ENCODE measurements around the gene CDK5. TPM values are rescaled to one million over a fixed set of nuclear protein-coding genes. Genes with fewer than 3 reads are reported as not detected.

The CDK5 gene
- polyA plus RNA-seq, 1 donor (not counting 4 experiments of a cell fraction or from before 2014, with no cell fraction given): 19.3 TPM

GRCh38 chr7:151103973-151104372, 46.3 kb upstream of the CDK5 start:
- no peaks in the 10 kb centered on the region for H3K4me1 ChIP-seq (ENCODE audit: control insufficient read depth, extremely low read depth, insufficient read depth, low read length)
- no peaks in the 10 kb centered on the region for H3K27me3 ChIP-seq (ENCODE audit: control insufficient read depth, extremely low read depth, insufficient read depth, low read length)
- H2AFZ ChIP-seq (ENCODE audit: control insufficient read depth, low read length): no peak overlapping the region
- no peaks in the 10 kb centered on the region for H3K9me1 ChIP-seq (ENCODE audit: control insufficient read depth, extremely low read depth, insufficient read depth, low read length)
- H3K9me3 ChIP-seq (ENCODE audit: control insufficient read depth, low read depth, low read length): no peaks in the 10 kb centered on the region
- no peak for FAIRE-seq
- H3K4me3 ChIP-seq (ENCODE audit: control insufficient read depth in 2 of 3, extremely low read depth in 1 of 3, insufficient read depth in 2 of 3, low read depth in 1 of 3, low read length in 3 of 3): no peak overlapping the region
- H3K27ac ChIP-seq (ENCODE audit: control insufficient read depth, insufficient read depth, low read length): no peak overlapping the region
- H3K36me3 ChIP-seq (ENCODE audit: control insufficient read depth in 2 of 2, extremely low read depth in 1 of 2, insufficient read depth in 2 of 2, low read length in 2 of 2): peaks cover 0 to 2% of the 10 kb centered on the region in 2 experiments
- DNase-seq (ENCODE audit: low read depth, low spot score): no peak
- dilution Hi-C loops (cut with MboI; ENCODE audit: extremely low pct_ligation_motif_present, low sequenced_read_pairs): no loop called here
- H3K79me2 ChIP-seq (ENCODE audit: control insufficient read depth, insufficient read depth, low read length): peaks cover 60% of the 10 kb centered on the region
- H3K9ac ChIP-seq (ENCODE audit: control insufficient read depth, extremely low read depth, insufficient read depth, low read length): no peak overlapping the region
- TF ChIP-seq CTCF (optimal IDR thresholded peaks at IDR 0.05 in 1 of 3, IDR thresholded peaks at IDR 0.05 in 1 of 3, conservative IDR thresholded peaks at IDR 0.05 in 1 of 3; ENCODE audit: extremely low read depth in 1 of 3, insufficient read depth in 2 of 3, low read length in 3 of 3) (no peak), EZH2 (IDR thresholded peaks at IDR 0.05; ENCODE audit: low read length) (no peak)
- H4K20me1 ChIP-seq (ENCODE audit: control insufficient read depth, extremely low read depth, insufficient read depth, low read length): peaks cover 6% of the 10 kb centered on the region
- H3K4me2 ChIP-seq (ENCODE audit: control insufficient read depth, extremely low read depth, insufficient read depth, low read depth, low read length): no peak overlapping the region

GRCh38 chr7:151102991-151103390, 45.3 kb upstream of the CDK5 start:
- FAIRE-seq (no peak), DNase-seq (ENCODE audit: low read depth, low spot score) (no peak)

More at GRCh38 chr7:151102991-151103390, 45.3 kb upstream of the CDK5 start:
- Histone ChIP-seq H3K27me3 (ENCODE audit: control insufficient read depth, extremely low read depth, insufficient read depth, low read length) (no peaks in the 10 kb centered on the region), H2AFZ (ENCODE audit: control insufficient read depth, low read length) (no peak overlapping the region), H3K4me3 (ENCODE audit: control insufficient read depth in 2 of 3, extremely low read depth in 1 of 3, insufficient read depth in 2 of 3, low read depth in 1 of 3, low read length in 3 of 3) (no peak overlapping the region), H3K36me3 (ENCODE audit: control insufficient read depth in 2 of 2, extremely low read depth in 1 of 2, insufficient read depth in 2 of 2, low read length in 2 of 2) (peaks cover 0 to 2% of the 10 kb centered on the region in 2 experiments), H3K9ac (ENCODE audit: control insufficient read depth, extremely low read depth, insufficient read depth, low read length) (no peak overlapping the region), H3K4me2 (ENCODE audit: control insufficient read depth, extremely low read depth, insufficient read depth, low read depth, low read length) (no peak overlapping the region), H3K9me1 (ENCODE audit: control insufficient read depth, extremely low read depth, insufficient read depth, low read length) (no peaks in the 10 kb centered on the region), H3K79me2 (ENCODE audit: control insufficient read depth, insufficient read depth, low read length) (peaks cover 61% of the 10 kb centered on the region), H3K4me1 (ENCODE audit: control insufficient read depth, extremely low read depth, insufficient read depth, low read length) (no peaks in the 10 kb centered on the region), H3K9me3 (ENCODE audit: control insufficient read depth, low read depth, low read length) (no peaks in the 10 kb centered on the region), H3K27ac (ENCODE audit: control insufficient read depth, insufficient read depth, low read length) (no peak overlapping the region), H4K20me1 (ENCODE audit: control insufficient read depth, extremely low read depth, insufficient read depth, low read length) (peaks cover 6% of the 10 kb centered on the region)
- TF ChIP-seq CTCF (optimal IDR thresholded peaks at IDR 0.05 in 1 of 3, IDR thresholded peaks at IDR 0.05 in 1 of 3, conservative IDR thresholded peaks at IDR 0.05 in 1 of 3; ENCODE audit: extremely low read depth in 1 of 3, insufficient read depth in 2 of 3, low read length in 3 of 3): no peak
- no peak for TF ChIP-seq EZH2 (IDR thresholded peaks at IDR 0.05; ENCODE audit: low read length)
- dilution Hi-C loops (cut with MboI; ENCODE audit: extremely low pct_ligation_motif_present, low sequenced_read_pairs): no loop called here

All from keratinocyte (primary cell).